Measurements from ENCODE around the gene BICRAL.

The BICRAL gene

GRCh38 chr6:42829561-42830092 lies 47.8 kb downstream of the BICRAL start:
- ChIA-PET POLR2A (no interaction called here), CTCF (interaction anchor here (0.6 kb wide), 1 partner anchor 60 kb away, joined by 6 read pairs; no protein-coding TSS in a partner anchor)
- no peak for DNase-seq (ENCODE audit: extremely low spot score)
- TF ChIP-seq L3MBTL2 (conservative IDR thresholded peaks at IDR 0.05) (no peak), FOXM1 (IDR thresholded peaks at IDR 0.05; ENCODE audit: borderline replicate concordance) (no peak)

GRCh38 chr6:42831237-42831636 lies 49.4 kb downstream of the BICRAL start:
- POLR2A ChIA-PET, result interaction anchor here (0.9 kb wide), 1 partner anchor 10 kb away, joined by 3 read pairs; no protein-coding TSS in a partner anchor
- CTCF ChIA-PET, result interaction anchor here (0.5 to 1.1 kb wide), 2 partner anchors 14 to 45 kb away, joined by 3 to 4 read pairs; no protein-coding TSS in a partner anchor
- no peak for TF ChIP-seq FOXK2 (IDR thresholded peaks at IDR 0.05)
- TF ChIP-seq CTBP1 (IDR thresholded peaks at IDR 0.05; ENCODE audit: borderline replicate concordance), result no peak
- TF ChIP-seq ARNT (IDR thresholded peaks at IDR 0.05), result no peak
- no peak for TF ChIP-seq SP1 (IDR thresholded peaks at IDR 0.05)
- TF ChIP-seq TARDBP (IDR thresholded peaks at IDR 0.05), result no peak
- no peak for TF ChIP-seq L3MBTL2 (conservative IDR thresholded peaks at IDR 0.05)
- no peak for TF ChIP-seq FOXM1 (IDR thresholded peaks at IDR 0.05; ENCODE audit: borderline replicate concordance)
- TF ChIP-seq PKNOX1 (IDR thresholded peaks at IDR 0.05), result no peak
- TF ChIP-seq LEF1 (IDR thresholded peaks at IDR 0.05; ENCODE audit: borderline replicate concordance), result no peak
- no peak for TF ChIP-seq ELF4 (IDR thresholded peaks at IDR 0.05)
- TF ChIP-seq FOXA1 (IDR thresholded peaks at IDR 0.05), result no peak
- no peak for TF ChIP-seq NFRKB (IDR thresholded peaks at IDR 0.05)
- TF ChIP-seq HDGF (IDR thresholded peaks at IDR 0.05; ENCODE audit: borderline replicate concordance), result no peak
- no peak for DNase-seq (ENCODE audit: extremely low spot score)

DNA sequence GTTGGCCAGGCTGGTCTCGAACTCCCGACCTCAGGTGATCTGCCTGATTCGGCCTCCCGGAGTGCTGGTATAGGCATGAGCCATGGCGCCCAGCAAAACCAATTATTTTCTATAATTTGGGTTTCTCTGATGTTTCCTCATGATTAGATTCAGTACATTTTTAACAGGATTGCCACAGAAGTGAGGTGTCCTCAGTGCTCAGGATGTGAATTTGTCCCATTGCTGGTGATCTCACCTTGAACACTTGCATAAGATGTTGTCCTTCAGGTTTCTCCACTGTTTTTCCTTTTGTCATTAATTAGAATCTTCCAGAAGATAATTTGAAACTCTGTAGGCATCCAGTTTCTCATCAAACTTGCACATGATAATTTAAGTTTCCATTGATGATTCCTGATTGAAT lies 52.2 kb downstream of the BICRAL start:
- DNase-seq (ENCODE audit: extremely low spot score), result no peak
- ChIA-PET CTCF (no interaction called here), POLR2A (no interaction called here)
- TF ChIP-seq NFRKB (IDR thresholded peaks at IDR 0.05) (no peak), FOXK2 (IDR thresholded peaks at IDR 0.05) (no peak), SUZ12 (IDR thresholded peaks at IDR 0.05) (no peak), PKNOX1 (IDR thresholded peaks at IDR 0.05) (no peak), CTBP1 (IDR thresholded peaks at IDR 0.05; ENCODE audit: borderline replicate concordance) (no peak), SP1 (IDR thresholded peaks at IDR 0.05) (no peak), ZNF384 (IDR thresholded peaks at IDR 0.05) (no peak), FOXM1 (IDR thresholded peaks at IDR 0.05; ENCODE audit: borderline replicate concordance) (no peak), L3MBTL2 (conservative IDR thresholded peaks at IDR 0.05) (no peak)

DNA sequence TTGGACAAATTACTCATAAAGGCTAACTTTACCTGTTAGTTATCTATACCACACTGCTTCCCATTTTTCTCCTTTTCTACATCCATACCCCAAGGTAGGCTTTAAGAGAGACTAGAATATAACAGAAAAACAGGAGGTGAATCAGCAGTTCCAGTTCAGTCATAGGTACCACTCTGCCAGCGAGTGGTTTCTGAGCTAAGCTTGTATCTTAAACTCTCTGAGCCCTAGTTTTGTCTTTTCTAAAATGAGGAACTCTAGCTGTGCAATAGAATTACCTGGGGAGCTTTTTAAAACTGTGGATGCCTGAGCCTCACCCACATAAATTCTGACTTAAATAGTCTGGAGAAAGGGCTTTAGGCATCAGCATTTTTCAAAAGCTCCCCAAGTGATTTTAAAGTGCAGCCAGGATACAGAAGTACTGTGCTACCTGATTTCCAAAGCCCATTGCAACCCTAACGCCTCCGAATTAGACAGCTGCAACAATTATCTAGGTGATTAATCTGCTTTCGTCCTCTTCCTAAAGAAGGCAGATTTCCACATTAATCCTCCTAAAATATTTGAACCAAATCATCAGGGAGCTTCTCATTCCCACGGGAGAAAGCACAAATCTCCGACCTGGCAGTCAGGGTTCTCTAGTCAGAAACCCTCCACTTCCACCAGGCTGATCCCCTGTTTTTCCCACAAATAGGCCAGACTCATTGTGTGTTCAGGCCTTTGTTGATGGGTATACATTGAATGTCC lies 60.2 kb downstream of the BICRAL start:
- ChIA-PET POLR2A (interaction anchor here (1.4 kb wide), 1 partner anchor 96 kb away, joined by 5 read pairs; the partner anchor contains the start of gene TBCC), CTCF (interaction anchor here (0.5 kb wide), 1 partner anchor 35 kb away, joined by 3 read pairs; no protein-coding TSS in a partner anchor)
- DNase-seq (ENCODE audit: extremely low spot score), result no peak
- no peak for TF ChIP-seq SUZ12 (IDR thresholded peaks at IDR 0.05)
- no peak for TF ChIP-seq LEF1 (IDR thresholded peaks at IDR 0.05; ENCODE audit: borderline replicate concordance)
- no peak for TF ChIP-seq HDGF (IDR thresholded peaks at IDR 0.05; ENCODE audit: borderline replicate concordance)
- TF ChIP-seq FOXA1 (IDR thresholded peaks at IDR 0.05), result no peak
- no peak for TF ChIP-seq CTBP1 (IDR thresholded peaks at IDR 0.05; ENCODE audit: borderline replicate concordance)
- TF ChIP-seq ZNF384 (IDR thresholded peaks at IDR 0.05), result no peak

DNA sequence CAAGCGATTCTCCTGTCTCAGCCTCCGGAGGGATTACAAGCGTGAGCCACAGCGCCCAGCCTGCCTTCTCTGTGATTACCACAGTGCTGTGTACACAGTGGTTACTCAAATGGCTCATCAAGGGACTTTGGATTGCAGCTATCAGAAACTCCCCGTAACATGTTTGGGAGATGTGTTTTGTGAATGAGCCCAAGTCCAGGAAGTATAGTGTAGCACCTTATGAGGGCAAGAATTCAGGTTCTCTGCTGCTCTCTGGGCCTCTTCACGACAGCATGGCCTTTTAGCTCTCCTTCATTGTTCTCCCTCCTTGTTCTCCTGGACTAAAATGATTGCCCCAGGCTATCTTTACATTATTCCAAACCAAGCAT lies 63.5 kb downstream of the BICRAL start:
- ChIA-PET POLR2A (interaction anchor here (1.1 to 1.2 kb wide), 2 partner anchors 34 to 100 kb away, joined by 3 read pairs; partner anchors contain the start of genes RPL7L1 and TBCC), CTCF (no interaction called here)
- no peak for TF ChIP-seq PKNOX1 (IDR thresholded peaks at IDR 0.05)
- no peak for TF ChIP-seq LEF1 (IDR thresholded peaks at IDR 0.05; ENCODE audit: borderline replicate concordance)
- no peak for TF ChIP-seq ARNT (IDR thresholded peaks at IDR 0.05)
- TF ChIP-seq TARDBP (IDR thresholded peaks at IDR 0.05), result no peak
- no peak for TF ChIP-seq L3MBTL2 (conservative IDR thresholded peaks at IDR 0.05)
- TF ChIP-seq CTBP1 (IDR thresholded peaks at IDR 0.05; ENCODE audit: borderline replicate concordance), result no peak
- TF ChIP-seq FOXK2 (IDR thresholded peaks at IDR 0.05), result no peak
- no peak for TF ChIP-seq ZNF384 (IDR thresholded peaks at IDR 0.05)
- TF ChIP-seq SUZ12 (IDR thresholded peaks at IDR 0.05), result no peak
- TF ChIP-seq ELF4 (IDR thresholded peaks at IDR 0.05), result no peak
- no peak for TF ChIP-seq NFRKB (IDR thresholded peaks at IDR 0.05)
- no peak for TF ChIP-seq FOXM1 (IDR thresholded peaks at IDR 0.05; ENCODE audit: borderline replicate concordance)
- no peak for TF ChIP-seq BHLHE40 (IDR thresholded peaks at IDR 0.05; ENCODE audit: borderline replicate concordance)
- no peak for TF ChIP-seq SP1 (IDR thresholded peaks at IDR 0.05)
- TF ChIP-seq HDGF (IDR thresholded peaks at IDR 0.05; ENCODE audit: borderline replicate concordance), result no peak
- no peak for TF ChIP-seq FOXA1 (IDR thresholded peaks at IDR 0.05)
- DNase-seq (ENCODE audit: extremely low spot score), result no peak

- CTCF ChIA-PET, result interaction anchor here (0.8 kb wide), 1 partner anchor 121 kb away, joined by 3 read pairs; no protein-coding TSS in a partner anchor
- TF ChIP-seq SUZ12 (IDR thresholded peaks at IDR 0.05), result no peak
- TF ChIP-seq HDGF (IDR thresholded peaks at IDR 0.05; ENCODE audit: borderline replicate concordance), result no peak
- no peak for TF ChIP-seq ARNT (IDR thresholded peaks at IDR 0.05)
- TF ChIP-seq SP1 (IDR thresholded peaks at IDR 0.05), result no peak
- TF ChIP-seq TARDBP (IDR thresholded peaks at IDR 0.05), result no peak
- no peak for TF ChIP-seq FOXM1 (IDR thresholded peaks at IDR 0.05; ENCODE audit: borderline replicate concordance)
- no peak for TF ChIP-seq NFRKB (IDR thresholded peaks at IDR 0.05)
- TF ChIP-seq CTBP1 (IDR thresholded peaks at IDR 0.05; ENCODE audit: borderline replicate concordance), result no peak
- TF ChIP-seq ZNF384 (IDR thresholded peaks at IDR 0.05), result no peak
- no peak for TF ChIP-seq FOXK2 (IDR thresholded peaks at IDR 0.05)
- TF ChIP-seq PKNOX1 (IDR thresholded peaks at IDR 0.05), result no peak
- no peak for TF ChIP-seq LEF1 (IDR thresholded peaks at IDR 0.05; ENCODE audit: borderline replicate concordance)
- TF ChIP-seq ELF4 (IDR thresholded peaks at IDR 0.05), result no peak
- no peak for TF ChIP-seq BHLHE40 (IDR thresholded peaks at IDR 0.05; ENCODE audit: borderline replicate concordance)
- TF ChIP-seq FOXA1 (IDR thresholded peaks at IDR 0.05), result no peak
- TF ChIP-seq L3MBTL2 (conservative IDR thresholded peaks at IDR 0.05), result no peak
- no peak for DNase-seq (ENCODE audit: extremely low spot score)
- POLR2A ChIA-PET, result interaction anchor here (0.6 to 1.2 kb wide), 2 partner anchors 33 to 64 kb away, joined by 3 read pairs; partner anchors contain the start of gene RPL7L1
Measured at GRCh38 chr6:42846505-42846904, 64.7 kb downstream of the BICRAL start.
